Memory B cell (primary cell): Measurements from ENCODE around the gene OR2F2.

Experiments used
- ATAC-seq: fragments of 150-1000 bp; cut with Tn5 transposase; 2 replicates; pipeline ENCODE4 v1.10.0; 2021; ENCODE audit warnings: low read depth, mild to moderate bottlenecking, moderate library complexity
- DNase-seq, 2 donors: peaks; one replicate each; pipeline ENCODE4 v3.0.0; 2022; ENCODE audit warnings: low spot score in 2 of 2
- H3K27ac Mint-ChIP-seq: one replicate; pipeline ENCODE4 v1.8.0; 2022; ENCODE audit warnings: mild to moderate bottlenecking, moderate library complexity, mixed read lengths
- H3K27me3 Mint-ChIP-seq: one replicate; pipeline ENCODE4 v1.8.0; 2022; ENCODE audit warnings: mixed read lengths
- H3K36me3 Mint-ChIP-seq: one replicate; pipeline ENCODE4 v1.8.0; 2022; ENCODE audit warnings: mild to moderate bottlenecking, mixed read lengths
- H3K4me1 Mint-ChIP-seq: one replicate; pipeline ENCODE4 v1.8.0; 2022; ENCODE audit warnings: mixed read lengths
- H3K4me3 Mint-ChIP-seq: one replicate; pipeline ENCODE4 v1.8.0; 2022; ENCODE audit warnings: mild to moderate bottlenecking, moderate library complexity, mixed read lengths
- H3K9me3 Mint-ChIP-seq: one replicate; pipeline ENCODE4 v1.8.0; 2022; ENCODE audit warnings: mixed read lengths

OR2F2 gene

DNA sequence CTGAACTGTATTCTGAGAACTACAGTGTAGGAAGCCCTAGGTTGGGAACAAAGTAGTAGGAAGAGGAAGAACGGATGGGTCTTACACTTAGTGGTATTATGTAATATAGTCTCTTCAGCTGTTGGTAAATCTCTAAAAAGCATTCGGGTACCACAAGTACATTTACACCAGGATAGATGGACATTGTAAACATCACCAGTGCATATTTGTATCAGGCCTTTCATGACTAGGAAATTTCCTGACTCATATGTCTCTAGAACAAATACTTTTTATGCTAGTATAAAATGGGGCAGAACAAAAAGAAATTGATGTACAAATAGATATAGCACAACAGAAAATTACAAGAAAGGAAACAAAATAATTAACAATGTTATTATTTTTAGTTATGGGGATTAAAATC, 43.6 kb downstream of the OR2F2 start:
- H3K9me3 Mint-ChIP-seq = no peaks in the 10 kb centered on the region

DNA sequence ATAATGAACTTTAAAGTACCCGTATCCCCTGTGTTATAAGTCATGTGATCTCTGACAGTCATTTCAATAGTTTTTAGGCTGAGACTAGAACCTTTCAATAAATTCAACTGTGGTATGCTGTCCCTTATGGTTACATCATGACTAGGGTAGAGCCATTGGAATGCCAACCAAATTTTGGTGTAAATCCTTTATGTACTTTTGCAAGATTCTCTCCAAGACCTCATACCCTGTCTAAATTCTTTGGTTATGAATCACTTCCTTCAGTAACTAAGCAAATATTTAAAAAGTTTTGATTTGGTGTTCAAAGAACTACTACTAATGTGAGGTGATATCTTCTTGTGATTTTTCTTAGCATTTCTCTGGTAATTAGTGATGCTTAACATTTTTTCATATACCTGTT, 44.3 kb downstream of the OR2F2 start:
- ATAC-seq (no peak), DNase-seq (no peak)
- no peaks in the 10 kb centered on the region for H3K9me3 Mint-ChIP-seq
- peaks cover 6% of the 10 kb centered on the region for H3K27me3 Mint-ChIP-seq
- H3K4me1 Mint-ChIP-seq = no peaks in the 10 kb centered on the region
- H3K36me3 Mint-ChIP-seq = no peaks in the 10 kb centered on the region
- H3K27ac Mint-ChIP-seq = no peak overlapping the region
- no peak overlapping the region for H3K4me3 Mint-ChIP-seq

More for the DNA sequence above, 43.6 kb downstream of the OR2F2 start:
- Mint-ChIP-seq H3K27ac (no peak overlapping the region), H3K27me3 (peaks cover 6% of the 10 kb centered on the region), H3K4me3 (no peak overlapping the region), H3K4me1 (no peaks in the 10 kb centered on the region), H3K36me3 (no peaks in the 10 kb centered on the region)
- ATAC-seq = no peak
- DNase-seq = no peak

DNA sequence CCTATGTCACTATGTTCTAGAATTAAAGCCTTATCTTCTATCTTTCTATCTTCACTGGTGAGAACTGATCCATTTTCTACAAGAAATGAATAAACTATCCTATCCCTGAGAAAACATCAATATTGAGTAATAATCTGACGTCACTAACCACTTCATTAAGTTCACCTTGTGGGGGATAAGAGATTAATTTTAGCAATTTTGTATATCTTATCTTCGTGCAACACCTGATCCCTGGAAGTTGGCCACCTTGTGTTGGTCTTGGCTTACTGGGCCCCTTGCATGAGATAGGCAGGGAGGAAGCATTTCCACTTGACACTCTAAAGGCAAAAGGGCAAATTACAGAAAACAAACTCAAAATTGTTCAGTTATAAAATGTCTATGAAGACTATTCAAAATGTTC, 45.0 kb downstream of the OR2F2 start:
- Mint-ChIP-seq H3K27me3 (peaks cover 6% of the 10 kb centered on the region), H3K36me3 (no peaks in the 10 kb centered on the region), H3K9me3 (no peaks in the 10 kb centered on the region), H3K27ac (no peak overlapping the region), H3K4me1 (no peaks in the 10 kb centered on the region), H3K4me3 (no peak overlapping the region)
- ATAC-seq (no peak), DNase-seq (no peak)

DNA sequence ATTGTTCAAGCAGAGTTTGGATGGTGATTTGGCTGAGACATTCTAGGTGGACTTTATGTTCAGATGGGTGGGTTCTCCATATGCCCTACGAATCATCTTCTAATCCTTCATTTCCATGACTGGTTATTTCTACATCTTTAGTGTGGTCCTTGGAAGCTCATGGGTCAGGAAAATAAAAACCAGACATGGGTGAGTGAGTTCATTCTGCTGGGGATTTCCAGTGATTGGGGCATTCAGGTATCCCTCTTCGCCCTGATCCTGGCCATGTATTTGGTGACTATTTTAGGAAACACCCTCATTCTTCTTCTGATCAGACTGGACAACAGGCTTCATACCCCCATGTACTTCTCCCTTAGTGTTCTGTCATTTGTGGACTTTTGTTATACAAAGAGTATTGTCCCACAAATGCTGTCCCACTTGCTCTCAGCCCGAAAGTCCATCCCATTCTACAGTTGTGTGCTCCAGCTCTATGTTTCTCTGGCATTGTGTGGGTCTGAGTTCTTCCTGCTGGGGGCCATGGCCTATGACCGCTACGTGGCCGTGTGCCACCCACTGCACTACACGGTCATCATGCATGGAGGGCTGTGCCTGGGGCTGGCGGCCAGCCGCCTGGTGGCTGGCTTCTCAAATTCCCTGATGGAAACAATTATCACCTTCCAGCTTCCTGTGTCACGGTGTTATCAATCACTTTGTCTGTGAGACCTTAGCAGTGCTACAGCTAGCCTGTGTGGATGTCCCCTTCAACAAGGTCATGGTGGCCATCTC, 45.9 kb downstream of the OR2F2 start:
- H3K4me3 Mint-ChIP-seq = no peak overlapping the region
- DNase-seq = no peak
- H3K9me3 Mint-ChIP-seq = no peaks in the 10 kb centered on the region
- H3K27me3 Mint-ChIP-seq = peaks cover 6% of the 10 kb centered on the region
- H3K4me1 Mint-ChIP-seq = no peaks in the 10 kb centered on the region
- no peak overlapping the region for H3K27ac Mint-ChIP-seq
- ATAC-seq = no peak
- H3K36me3 Mint-ChIP-seq = no peaks in the 10 kb centered on the region

DNA sequence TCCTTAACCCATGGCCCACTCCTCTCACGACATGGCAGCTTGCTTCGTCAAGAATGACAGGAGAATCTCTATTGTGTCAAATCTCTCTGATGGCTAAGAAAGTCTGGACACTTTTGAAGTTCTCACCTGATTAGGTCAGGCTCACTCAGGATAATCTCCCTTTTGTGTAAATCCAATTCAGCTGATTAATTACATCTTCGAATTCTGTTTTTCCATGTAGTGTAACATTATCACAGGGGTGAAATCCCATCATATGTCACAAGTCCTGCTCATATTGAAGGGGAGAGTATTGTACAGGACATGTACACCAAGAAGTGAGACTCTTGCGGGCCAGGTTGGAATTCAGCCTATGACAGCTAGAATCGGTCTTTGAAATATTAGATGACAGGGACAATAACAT, 48.9 kb downstream of the OR2F2 start:
- ATAC-seq (no peak), DNase-seq (no peak)
- H3K4me1 Mint-ChIP-seq = no peaks in the 10 kb centered on the region
- H3K9me3 Mint-ChIP-seq = no peaks in the 10 kb centered on the region
- H3K27ac Mint-ChIP-seq = no peak overlapping the region
- H3K36me3 Mint-ChIP-seq = no peaks in the 10 kb centered on the region
- peaks cover 6% of the 10 kb centered on the region for H3K27me3 Mint-ChIP-seq
- no peak overlapping the region for H3K4me3 Mint-ChIP-seq
